Activated CD4-positive, alpha-beta T cell treated with anti-CD3 and anti-CD28 coated beads, Interleukin-2, amount 10 ng/mL, durations not matched to agents 7 days and 5 days (primary cell): ENCODE measurements around the gene OR7A10. TPM values are rescaled to one million over a fixed set of nuclear protein-coding genes. Genes with fewer than 3 reads are reported as not detected.

Source experiments
- CTCF ChIA-PET: fragments of 350-600 bp; sonication (Branson Sonifier 250); formaldehyde crosslinking; loops from one replicate; lab custom pipeline; 2021; ENCODE audit warnings: antibody characterized with exemption; lab: Charles Lee
- POLR2A ChIA-PET: fragments of 350-600 bp; sonication (Branson Sonifier 250); formaldehyde crosslinking; loops from one replicate; lab custom pipeline; 2021; ENCODE audit warnings: antibody characterized with exemption; lab: Charles Lee
- DNase-seq: peaks from one replicate; pipeline ENCODE4 v3.0.0-alpha.2; 2020
- H3K27ac Mint-ChIP-seq: one replicate; pipeline ENCODE4 v1.8.0; 2021; ENCODE audit warnings: mild to moderate bottlenecking, moderate library complexity, mixed read lengths
- H3K27me3 Mint-ChIP-seq: one replicate; pipeline ENCODE4 v1.8.0; 2021; ENCODE audit warnings: mixed read lengths
- H3K36me3 Mint-ChIP-seq: one replicate; pipeline ENCODE4 v1.8.0; 2021; ENCODE audit warnings: low read depth, mixed read lengths
- H3K4me1 Mint-ChIP-seq: one replicate; pipeline ENCODE4 v1.8.0; 2021; ENCODE audit warnings: mixed read lengths
- H3K4me3 Mint-ChIP-seq: one replicate; pipeline ENCODE4 v1.8.0; 2021; ENCODE audit warnings: mild to moderate bottlenecking, moderate library complexity, mixed read lengths
- H3K9me3 Mint-ChIP-seq: one replicate; pipeline ENCODE4 v1.8.0; 2021; ENCODE audit warnings: mixed read lengths
- total RNA-seq, 2 experiments: library from RNA; stranded (reverse); gene quantifications; one replicate each; pipeline ENCODE4 v1.2.3, GENCODE V29; 2021

The OR7A10 gene
- not detected for total RNA-seq

DNA sequence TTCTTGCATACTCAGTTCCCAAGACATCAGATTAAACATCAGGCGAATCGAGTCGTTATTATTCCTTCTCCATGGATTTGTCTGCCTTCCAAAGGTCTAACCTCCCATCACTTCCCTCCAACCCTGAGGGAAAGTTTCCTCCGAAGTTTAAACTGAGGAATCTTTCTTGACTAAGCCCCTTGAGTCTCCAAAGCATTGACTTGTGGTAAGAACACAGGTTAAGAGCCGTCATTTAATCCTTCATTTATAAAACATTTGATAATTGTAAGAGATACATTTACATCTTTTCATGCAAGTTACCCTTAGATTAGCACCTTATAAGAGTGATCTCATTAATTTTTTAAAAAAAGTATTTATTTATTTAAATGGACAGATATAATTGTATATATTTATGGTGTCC, at the start of gene OR7A10:
OR7A10 (minus strand) TSS at position 101 of the 400 bp plus-strand sequence. CDS start 7,045 bp downstream, outside the sequence.
- DNase-seq: no peak
- no peaks in the 10 kb centered on the region for H3K36me3 Mint-ChIP-seq
- H3K27ac Mint-ChIP-seq: no peak within 1 kb of the TSS
- ChIA-PET POLR2A (interaction anchor here (0.7 kb wide), 1 partner anchor 1041 kb away, joined by 4 read pairs; no protein-coding TSS in a partner anchor), CTCF (no interaction called here)
- peaks cover 7% of the 10 kb centered on the region for H3K27me3 Mint-ChIP-seq
- H3K4me3 Mint-ChIP-seq: no peak within 1 kb of the TSS
- H3K4me1 Mint-ChIP-seq: no peaks in the 10 kb centered on the region
- H3K9me3 Mint-ChIP-seq: no peaks in the 10 kb centered on the region

DNA sequence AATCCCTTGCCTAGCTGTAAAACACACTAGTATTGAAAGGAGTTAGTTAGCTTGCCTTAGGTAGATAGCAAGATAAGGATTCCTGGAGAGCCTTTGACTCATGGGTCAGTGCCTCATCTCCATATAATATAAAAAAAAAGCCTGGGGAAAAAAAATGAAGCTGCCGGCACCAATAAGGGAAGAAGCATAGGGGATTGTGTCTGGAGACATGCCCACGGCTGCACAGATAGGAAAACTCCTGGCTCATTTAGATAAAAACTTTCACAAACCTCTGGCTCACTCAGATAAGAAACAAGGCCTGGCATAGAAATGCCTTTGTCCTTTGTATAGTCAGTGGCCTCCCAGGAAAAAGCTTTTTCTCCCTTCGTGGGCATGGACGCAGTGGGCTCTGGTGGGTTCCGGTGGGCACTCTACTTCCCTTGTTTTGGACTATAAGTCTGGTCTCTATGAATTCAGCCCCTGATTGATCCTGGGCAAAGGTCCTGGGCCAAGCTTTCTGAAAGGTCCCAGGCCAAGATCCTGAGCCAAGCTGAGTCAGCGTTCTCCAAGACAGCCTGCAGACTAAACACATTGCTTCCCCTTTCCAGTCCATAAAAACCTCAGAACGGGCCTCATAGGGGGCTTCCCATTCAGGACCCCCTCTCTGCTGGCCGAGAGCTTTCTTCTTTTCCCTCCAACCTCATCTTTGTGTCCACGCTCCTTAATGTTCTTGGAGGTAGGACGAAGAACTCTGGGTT, 42.1 kb upstream of the OR7A10 start:
- H3K27ac Mint-ChIP-seq: no peak overlapping the region
- CTCF ChIA-PET: interaction anchor here (1.2 kb wide), 1 partner anchor 105 kb away, joined by 3 read pairs; no protein-coding TSS in a partner anchor
- POLR2A ChIA-PET: no interaction called here
- H3K27me3 Mint-ChIP-seq: peaks cover 15% of the 10 kb centered on the region
- DNase-seq: no peak
- H3K9me3 Mint-ChIP-seq: no peaks in the 10 kb centered on the region
- H3K4me3 Mint-ChIP-seq: no peak overlapping the region
- no peaks in the 10 kb centered on the region for H3K36me3 Mint-ChIP-seq
- peaks cover 4% of the 10 kb centered on the region for H3K4me1 Mint-ChIP-seq

DNA sequence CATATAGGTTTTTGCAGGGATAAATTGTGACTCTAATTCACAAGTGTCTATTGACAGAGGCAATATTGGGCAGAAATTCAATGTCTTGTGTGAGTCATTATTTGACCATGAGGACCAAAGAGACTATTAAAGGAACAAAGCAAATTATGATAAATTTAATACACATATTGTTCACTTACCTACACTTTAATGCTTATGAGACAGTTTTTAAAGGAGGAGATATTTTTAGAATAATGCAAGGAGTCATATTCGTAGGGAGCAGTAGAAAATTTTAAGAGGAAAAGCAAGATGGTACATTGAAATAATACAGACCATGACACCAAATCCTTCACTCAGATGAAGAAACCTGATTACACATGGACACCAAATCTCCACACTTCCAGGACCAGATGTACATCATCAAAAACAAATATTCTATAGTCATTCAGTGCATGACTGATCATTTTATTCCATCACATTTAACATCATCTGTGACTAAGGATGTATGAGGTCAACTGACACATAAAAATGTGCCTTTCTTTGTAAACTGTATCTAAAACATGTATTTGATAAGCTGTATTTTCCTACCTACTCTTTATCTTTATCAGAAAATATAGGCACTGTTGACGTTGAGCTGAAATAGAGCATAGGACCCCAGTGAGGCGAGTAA, 41.4 kb upstream of the OR7A10 start:
- Mint-ChIP-seq H3K27me3 (peaks cover 18% of the 10 kb centered on the region), H3K4me1 (peaks cover 4% of the 10 kb centered on the region), H3K36me3 (no peaks in the 10 kb centered on the region), H3K4me3 (no peak overlapping the region), H3K9me3 (no peaks in the 10 kb centered on the region), H3K27ac (no peak overlapping the region)
- DNase-seq: no peak
- ChIA-PET POLR2A (no interaction called here), CTCF (interaction anchor here (1.2 kb wide), 1 partner anchor 104 kb away, joined by 3 read pairs; no protein-coding TSS in a partner anchor)

DNA sequence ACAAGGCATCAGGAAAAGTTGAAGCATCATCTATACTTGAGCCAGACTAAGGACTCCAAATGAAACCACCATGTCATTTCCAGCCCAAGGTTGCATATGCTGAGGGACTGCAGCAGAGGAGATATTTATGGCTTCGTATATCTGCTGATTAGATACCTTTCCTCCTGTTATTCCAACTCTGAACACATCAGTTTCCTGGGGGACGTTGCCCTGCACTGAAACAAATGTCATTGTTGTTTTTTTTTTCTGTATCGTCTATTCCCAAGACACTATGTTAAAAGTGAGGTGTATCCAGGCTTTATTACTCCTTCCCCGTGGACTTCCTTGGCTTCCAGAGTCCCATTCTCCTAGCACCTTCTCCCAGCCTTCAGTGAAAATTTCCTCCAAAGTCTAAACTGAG, 37.3 kb upstream of the OR7A10 start, which contains the start of gene OR7A17:
OR7A17 (minus strand) TSS at position 101 of the 400 bp plus-strand sequence. CDS start 4,777 bp downstream, outside the sequence.
- no peak within 1 kb of the TSS for H3K4me3 Mint-ChIP-seq
- DNase-seq: no peak
- H3K9me3 Mint-ChIP-seq: no peaks in the 10 kb centered on the region
- peaks cover 4% of the 10 kb centered on the region for H3K4me1 Mint-ChIP-seq
- H3K36me3 Mint-ChIP-seq: no peaks in the 10 kb centered on the region
- ChIA-PET POLR2A (no interaction called here), CTCF (interaction anchor here (0.7 kb wide), 1 partner anchor 40 kb away, joined by 5 read pairs; no protein-coding TSS in a partner anchor)
- no peak within 1 kb of the TSS for H3K27ac Mint-ChIP-seq
- H3K27me3 Mint-ChIP-seq: peaks cover 15% of the 10 kb centered on the region

DNA sequence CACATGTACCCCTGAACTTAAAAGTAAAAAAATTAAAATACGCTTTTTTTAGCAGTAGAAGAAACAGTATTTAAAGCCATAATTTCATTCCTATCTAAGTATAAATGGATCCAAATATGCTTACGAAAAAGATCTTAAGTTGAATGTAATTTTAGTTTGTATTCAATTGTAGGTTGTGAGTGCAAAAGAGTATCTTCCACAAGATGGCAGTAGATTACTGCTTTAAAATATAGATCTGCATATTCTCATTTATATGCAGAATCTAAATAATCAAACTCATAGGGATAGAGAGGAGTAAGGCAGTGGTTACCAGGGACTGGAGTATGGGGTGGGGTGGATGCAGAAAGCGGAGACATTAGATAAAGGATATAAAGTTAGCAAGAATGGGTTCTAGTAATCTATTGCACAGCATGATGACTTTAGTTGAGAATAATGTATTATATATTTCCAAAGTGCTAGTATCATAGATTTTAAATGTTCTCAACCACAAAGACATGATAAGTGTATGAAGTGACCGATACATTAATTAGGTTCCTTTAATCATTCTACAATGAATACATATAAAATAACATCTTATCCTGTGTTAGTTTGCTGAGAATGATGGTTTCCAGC, 23.0 kb upstream of the OR7A10 start:
- H3K27ac Mint-ChIP-seq: no peak overlapping the region
- H3K4me3 Mint-ChIP-seq: no peak overlapping the region
- H3K4me1 Mint-ChIP-seq: no peaks in the 10 kb centered on the region
- H3K36me3 Mint-ChIP-seq: no peaks in the 10 kb centered on the region
- ChIA-PET POLR2A (no interaction called here), CTCF (no interaction called here)
- DNase-seq: no peak
- peaks cover 14% of the 10 kb centered on the region for H3K27me3 Mint-ChIP-seq
- H3K9me3 Mint-ChIP-seq: no peaks in the 10 kb centered on the region

DNA sequence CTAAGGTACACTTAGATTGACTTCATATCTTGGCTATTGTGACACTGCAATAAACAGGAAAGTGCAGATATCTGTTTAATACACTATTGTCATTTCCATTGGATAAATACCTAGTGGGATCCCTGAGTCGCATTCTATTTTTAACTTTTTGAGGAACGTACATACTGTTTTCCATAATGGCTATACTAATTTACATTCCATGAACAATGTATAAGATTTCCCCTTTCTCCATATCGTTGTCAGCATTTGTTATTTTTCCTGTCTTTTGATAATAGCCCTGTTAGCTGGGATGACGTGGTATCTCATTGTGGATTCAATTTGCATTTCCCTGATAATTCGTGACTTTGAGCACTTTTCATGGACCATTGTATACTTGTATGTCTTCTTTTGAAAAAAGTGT, 19.8 kb upstream of the OR7A10 start:
- CTCF ChIA-PET: no interaction called here
- Mint-ChIP-seq H3K27me3 (peaks cover 14% of the 10 kb centered on the region), H3K4me1 (no peaks in the 10 kb centered on the region), H3K4me3 (no peak overlapping the region), H3K36me3 (no peaks in the 10 kb centered on the region), H3K27ac (no peak overlapping the region), H3K9me3 (no peaks in the 10 kb centered on the region)
- no peak for DNase-seq
- POLR2A ChIA-PET: no interaction called here

DNA sequence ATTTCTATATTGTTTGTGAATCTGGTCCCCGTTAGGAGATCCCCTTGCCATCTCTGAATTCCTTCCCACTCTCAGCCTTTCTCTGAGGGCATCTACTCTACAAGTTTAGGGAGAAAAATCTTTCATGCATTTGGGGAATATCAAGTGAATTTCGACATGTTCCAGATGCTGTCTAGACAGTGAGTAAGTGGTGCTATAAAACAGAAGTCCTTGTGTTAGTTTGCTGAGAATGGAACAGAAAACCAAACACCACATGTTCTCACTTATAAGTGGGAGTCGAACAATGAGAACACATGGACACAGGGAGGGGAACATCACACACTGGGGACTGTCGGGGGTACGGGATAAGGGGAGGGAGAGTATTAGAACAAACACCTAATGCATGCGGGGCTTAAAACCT, 5.1 kb downstream of the OR7A10 start:
- DNase-seq: no peak
- ChIA-PET CTCF (no interaction called here), POLR2A (no interaction called here)
- Mint-ChIP-seq H3K36me3 (no peaks in the 10 kb centered on the region), H3K4me3 (no peak overlapping the region), H3K9me3 (no peaks in the 10 kb centered on the region), H3K4me1 (no peaks in the 10 kb centered on the region), H3K27me3 (peaks cover 3% of the 10 kb centered on the region), H3K27ac (no peak overlapping the region)

DNA sequence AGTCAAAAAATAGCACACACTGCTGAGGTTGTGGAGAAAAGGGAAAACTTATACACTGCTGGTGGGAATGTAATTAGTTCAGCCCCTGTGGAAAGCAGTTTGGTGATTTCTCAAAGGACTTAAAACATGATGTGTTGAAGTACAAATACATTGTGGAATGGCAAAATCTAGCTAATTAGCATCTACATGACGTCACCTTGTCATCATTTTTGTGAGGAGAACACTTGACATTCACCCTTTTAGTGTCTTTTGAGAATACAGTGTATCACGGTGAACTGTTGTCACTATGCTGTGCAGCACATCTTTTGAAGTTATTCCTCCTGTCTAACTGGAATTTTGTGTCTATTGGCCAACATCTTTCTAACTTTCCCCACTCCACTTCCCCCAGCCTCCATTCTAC, 5.6 kb downstream of the OR7A10 start:
- H3K36me3 Mint-ChIP-seq: no peaks in the 10 kb centered on the region
- ChIA-PET CTCF (no interaction called here), POLR2A (no interaction called here)
- no peak overlapping the region for H3K27ac Mint-ChIP-seq
- H3K9me3 Mint-ChIP-seq: no peaks in the 10 kb centered on the region
- H3K27me3 Mint-ChIP-seq: peaks cover 3% of the 10 kb centered on the region
- no peak overlapping the region for H3K4me3 Mint-ChIP-seq
- no peak for DNase-seq
- H3K4me1 Mint-ChIP-seq: no peaks in the 10 kb centered on the region

DNA sequence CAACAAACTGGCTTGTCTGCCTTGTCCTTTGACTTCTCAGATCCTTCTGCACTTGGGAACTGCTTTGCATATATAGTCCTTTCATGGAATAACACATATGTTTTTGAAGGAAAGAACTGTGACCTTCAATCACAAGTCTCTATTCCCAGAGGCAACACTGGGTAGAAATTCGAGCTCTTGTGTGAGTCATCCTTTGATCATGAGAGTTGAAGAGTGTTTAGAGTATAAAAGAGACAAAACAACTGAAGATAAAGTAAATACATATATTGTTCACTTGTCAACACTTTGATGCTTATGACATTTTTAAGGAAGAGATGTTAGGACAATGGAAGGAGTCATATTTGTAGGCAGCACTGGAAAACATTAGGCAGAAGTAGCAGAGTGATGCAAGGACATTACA, 8.5 kb downstream of the OR7A10 start:
- Mint-ChIP-seq H3K4me3 (no peak overlapping the region), H3K27ac (no peak overlapping the region), H3K4me1 (no peaks in the 10 kb centered on the region), H3K36me3 (no peaks in the 10 kb centered on the region), H3K9me3 (no peaks in the 10 kb centered on the region), H3K27me3 (no peaks in the 10 kb centered on the region)
- no peak for DNase-seq
- POLR2A ChIA-PET: no interaction called here
- CTCF ChIA-PET: no interaction called here

DNA sequence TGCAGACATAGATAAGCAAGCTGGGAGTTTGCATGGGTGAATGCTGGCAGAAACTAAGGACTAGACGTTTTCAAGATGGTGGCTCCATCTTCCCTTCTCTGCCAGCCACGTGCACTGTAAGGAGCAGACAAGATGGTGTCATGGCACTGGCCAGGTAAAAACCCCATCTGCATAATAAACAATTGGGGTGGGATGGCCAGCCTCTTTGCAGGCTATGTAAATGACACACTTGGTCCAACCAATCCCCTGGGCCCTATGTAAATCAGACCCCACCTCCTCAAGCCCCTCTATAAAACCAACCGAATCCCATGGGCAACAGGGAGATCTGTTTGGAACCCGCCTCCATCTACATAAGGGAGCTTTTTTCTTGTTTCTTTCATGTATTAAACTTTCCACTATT, 11.3 kb downstream of the OR7A10 start:
- DNase-seq: no peak
- Mint-ChIP-seq H3K36me3 (no peaks in the 10 kb centered on the region), H3K27me3 (no peaks in the 10 kb centered on the region), H3K4me1 (no peaks in the 10 kb centered on the region), H3K9me3 (no peaks in the 10 kb centered on the region), H3K4me3 (no peak overlapping the region), H3K27ac (no peak overlapping the region)
- CTCF ChIA-PET: no interaction called here
- POLR2A ChIA-PET: no interaction called here

DNA sequence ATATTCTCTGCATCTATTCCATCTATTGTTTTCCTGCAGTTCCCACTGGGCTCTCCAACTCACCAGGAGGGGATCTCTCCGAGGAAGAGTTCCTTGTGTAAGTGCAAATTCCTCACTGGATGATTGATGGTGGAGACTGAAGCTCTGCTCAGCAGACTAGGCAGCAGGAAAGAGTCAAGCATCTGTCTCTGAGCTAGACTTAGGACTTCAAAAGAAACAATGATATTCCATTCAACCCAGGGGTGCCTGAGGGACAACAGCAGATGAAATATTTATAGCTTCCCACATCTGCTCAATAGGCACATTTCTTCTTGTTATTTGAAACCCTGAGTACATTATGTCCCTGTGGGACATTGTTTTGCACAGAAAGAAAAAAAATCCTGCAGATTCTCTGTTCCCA, 13.7 kb downstream of the OR7A10 start, which contains the start of the genes OR7A5 and OR7C1:
OR7A5 (minus strand) TSS at position 175 of the 400 bp plus-strand sequence. CDS start 6,944 bp downstream, outside the sequence.
OR7C1 (minus strand) TSS at position 175 of the 400 bp plus-strand sequence. CDS start 35,049 bp downstream, outside the sequence.
- Mint-ChIP-seq H3K4me1 (no peaks in the 10 kb centered on the region), H3K27me3 (no peaks in the 10 kb centered on the region), H3K9me3 (no peaks in the 10 kb centered on the region), H3K4me3 (no peak within 1 kb of the TSS), H3K36me3 (no peaks in the 10 kb centered on the region), H3K27ac (no peak within 1 kb of the TSS)
- no peak for DNase-seq
- ChIA-PET CTCF (no interaction called here), POLR2A (no interaction called here)

DNA sequence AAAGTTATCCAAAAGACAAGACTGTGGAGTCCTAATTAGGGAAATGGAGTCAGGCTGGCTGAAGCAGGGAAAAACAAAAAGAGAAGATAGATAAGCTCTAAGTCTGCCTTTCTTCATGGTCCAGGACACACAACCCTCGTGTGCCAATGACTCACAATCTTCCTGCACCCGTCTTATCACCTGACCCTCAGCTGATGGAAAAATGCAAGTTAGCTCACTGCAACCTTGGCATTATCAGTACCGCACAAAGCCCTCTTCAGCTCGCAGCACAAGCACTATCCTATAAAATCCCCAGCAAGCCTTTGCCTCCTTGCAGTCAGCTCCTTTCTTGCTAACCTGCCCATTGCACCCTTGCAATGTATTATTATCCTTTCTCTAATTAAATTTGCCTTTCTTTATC, 18.0 kb downstream of the OR7A10 start:
- H3K27ac Mint-ChIP-seq: no peak overlapping the region
- ChIA-PET POLR2A (no interaction called here), CTCF (no interaction called here)
- H3K4me1 Mint-ChIP-seq: no peaks in the 10 kb centered on the region
- peaks cover 2% of the 10 kb centered on the region for H3K27me3 Mint-ChIP-seq
- H3K36me3 Mint-ChIP-seq: no peaks in the 10 kb centered on the region
- no peak overlapping the region for H3K4me3 Mint-ChIP-seq
- no peaks in the 10 kb centered on the region for H3K9me3 Mint-ChIP-seq
- no peak for DNase-seq

DNA sequence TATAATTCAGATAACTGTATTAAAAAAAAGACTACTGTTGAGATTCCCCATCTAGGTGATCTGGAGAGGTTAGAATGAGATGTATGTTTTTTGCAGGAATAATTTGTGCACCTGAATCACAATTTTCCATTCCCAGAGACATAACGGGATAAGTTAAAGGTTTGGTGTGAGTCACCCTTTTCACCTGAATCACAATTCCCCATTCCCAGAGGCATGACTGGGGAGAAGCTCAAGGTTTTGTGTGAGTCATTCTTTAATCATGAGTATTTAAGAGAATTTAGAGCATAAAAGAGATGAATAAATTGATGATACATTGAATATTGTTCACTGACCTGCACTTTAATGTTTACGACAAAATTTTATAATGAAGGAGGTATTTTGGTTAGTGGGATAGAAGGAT, 22.7 kb downstream of the OR7A10 start:
- CTCF ChIA-PET: no interaction called here
- POLR2A ChIA-PET: no interaction called here
- no peak for DNase-seq
- Mint-ChIP-seq H3K36me3 (no peaks in the 10 kb centered on the region), H3K9me3 (no peaks in the 10 kb centered on the region), H3K4me1 (no peaks in the 10 kb centered on the region), H3K27ac (no peak overlapping the region), H3K4me3 (no peak overlapping the region), H3K27me3 (peaks cover 9% of the 10 kb centered on the region)
